ENCODE measurements around the gene OPCML.

OPCML gene

GRCh38 chr11:132691848-132692550 lies 840.3 kb downstream of the OPCML start:
- H3K4me2 ChIP-seq (ENCODE audit: insufficient read depth, low read length, poor library complexity, severe bottlenecking): no peak overlapping the region
- H2BK120ac ChIP-seq (ENCODE audit: low read depth, low read length): no peak overlapping the region
- H2BK5ac ChIP-seq (ENCODE audit: low read length): no peak overlapping the region
- no peak overlapping the region for H3K18ac ChIP-seq (ENCODE audit: low read length)
- H2BK15ac ChIP-seq (ENCODE audit: low read length): no peak overlapping the region
- H3K36me3 ChIP-seq (replicated peaks in 1 of 2; ENCODE audit: control insufficient read depth in 2 of 2, insufficient read depth in 2 of 2, low read length in 2 of 2): no peaks in the 10 kb centered on the region
- H3K9me3 ChIP-seq (replicated peaks in 1 of 2; ENCODE audit: control insufficient read depth in 2 of 2, insufficient read depth in 1 of 2, low read depth in 1 of 2, low read length in 2 of 2): no peaks in the 10 kb centered on the region
- no peak overlapping the region for H3K4ac ChIP-seq (ENCODE audit: low read length)
- H3K27ac ChIP-seq (replicated peaks; ENCODE audit: low read length): no peak overlapping the region
- H4K91ac ChIP-seq (ENCODE audit: low read depth, low read length, poor library complexity): no peak overlapping the region
- no CpG with 5 or more reads among the region's 6 CpGs for WGBS, 2 donors (ENCODE audit: extremely low coverage in 2 of 2, insufficient read length in 2 of 2, insufficient replicate concordance in 1 of 2)
- H2AFZ ChIP-seq (ENCODE audit: low read length): no peak overlapping the region
- no peak overlapping the region for H3K14ac ChIP-seq (ENCODE audit: low read length)
- H3K4me3 ChIP-seq (ENCODE audit: low read length in 2 of 2): no peak overlapping the region
- no peak overlapping the region for H4K8ac ChIP-seq (ENCODE audit: low read depth, low read length)
- no peak for DNase-seq (ENCODE audit: low spot score)
- H3K79me1 ChIP-seq (ENCODE audit: low read depth, low read length): no peaks in the 10 kb centered on the region
- no peak overlapping the region for H2BK12ac ChIP-seq (ENCODE audit: low read length)
- no peaks in the 10 kb centered on the region for H3K4me1 ChIP-seq (ENCODE audit: control insufficient read depth in 2 of 2, insufficient read depth in 1 of 2, low read depth in 1 of 2, low read length in 2 of 2)
- no peak overlapping the region for H3K9ac ChIP-seq (ENCODE audit: low read depth, low read length, poor library complexity)
- H3K27me3 ChIP-seq (ENCODE audit: control insufficient read depth in 3 of 3, insufficient read depth in 3 of 3, low read depth in 1 of 3, low read length in 3 of 3): no peaks in the 10 kb centered on the region
- no peak overlapping the region for H3K23ac ChIP-seq (ENCODE audit: low read depth, low read length, poor library complexity)
- no peak overlapping the region for H2AK5ac ChIP-seq (ENCODE audit: low read depth, low read length)

DNA sequence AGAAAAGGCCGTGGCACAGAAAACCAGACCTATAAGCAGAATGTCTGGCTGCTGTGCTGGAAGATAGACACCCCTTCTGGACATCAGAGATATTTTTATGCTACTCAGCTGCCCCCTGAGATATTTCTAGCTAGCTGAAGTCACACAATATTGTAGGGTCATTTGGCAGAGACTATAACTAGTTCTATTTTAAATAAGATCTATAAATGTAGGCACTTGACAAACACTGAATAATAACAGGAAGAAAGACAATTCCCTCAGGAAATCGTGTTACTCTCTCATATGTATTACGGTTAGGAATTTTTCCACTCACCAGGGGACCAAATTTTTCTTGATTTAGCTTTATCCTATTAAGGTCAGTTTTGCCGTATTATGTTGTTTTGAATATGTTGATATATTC lies 845.4 kb downstream of the OPCML start:
- H4K91ac ChIP-seq (ENCODE audit: low read depth, low read length, poor library complexity): no peak overlapping the region
- H3K27me3 ChIP-seq (ENCODE audit: control insufficient read depth in 3 of 3, insufficient read depth in 3 of 3, low read depth in 1 of 3, low read length in 3 of 3): no peaks in the 10 kb centered on the region
- no peak overlapping the region for H4K8ac ChIP-seq (ENCODE audit: low read depth, low read length)

DNA sequence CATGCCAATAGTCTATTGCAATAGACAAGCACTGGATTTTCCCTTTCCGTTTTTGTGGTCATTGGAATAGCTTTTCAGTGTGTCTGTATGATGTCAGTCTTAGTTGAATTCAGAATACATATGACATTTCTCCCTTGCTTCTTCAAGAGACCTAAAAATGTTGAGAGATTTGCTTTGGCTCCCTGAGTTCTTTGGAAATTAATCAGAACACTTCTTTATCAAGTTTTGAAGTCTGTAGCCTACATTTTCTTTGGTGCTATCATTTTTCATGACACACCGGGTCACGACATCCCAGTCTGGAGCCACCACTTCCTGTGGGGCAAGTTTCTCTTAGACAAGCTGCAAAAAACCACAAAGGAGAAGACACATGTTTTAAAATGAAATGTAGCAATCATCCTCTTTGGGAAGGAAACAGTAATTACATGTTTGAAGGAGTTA lies 847.1 kb downstream of the OPCML start:
- no peak overlapping the region for H3K4ac ChIP-seq (ENCODE audit: low read length)
- H4K8ac ChIP-seq (ENCODE audit: low read depth, low read length): no peak overlapping the region
- no CpG with 5 or more reads among the region's 3 CpGs for WGBS, 2 donors (ENCODE audit: extremely low coverage in 2 of 2, insufficient read length in 2 of 2, insufficient replicate concordance in 1 of 2)
- H2BK12ac ChIP-seq (ENCODE audit: low read length): no peak overlapping the region
- H3K18ac ChIP-seq (ENCODE audit: low read length): no peak overlapping the region
- H2BK15ac ChIP-seq (ENCODE audit: low read length): no peak overlapping the region
- DNase-seq (ENCODE audit: low spot score): no peak
- H3K4me1 ChIP-seq (ENCODE audit: control insufficient read depth in 2 of 2, insufficient read depth in 1 of 2, low read depth in 1 of 2, low read length in 2 of 2): peaks cover 3 to 4% of the 10 kb centered on the region in 2 donors
- H2BK5ac ChIP-seq (ENCODE audit: low read length): no peak overlapping the region
- H2BK120ac ChIP-seq (ENCODE audit: low read depth, low read length): no peak overlapping the region
- H3K36me3 ChIP-seq (replicated peaks in 1 of 2; ENCODE audit: control insufficient read depth in 2 of 2, insufficient read depth in 2 of 2, low read length in 2 of 2): no peaks in the 10 kb centered on the region
- H3K79me1 ChIP-seq (ENCODE audit: low read depth, low read length): no peaks in the 10 kb centered on the region
- H3K14ac ChIP-seq (ENCODE audit: low read length): no peak overlapping the region
- peak overlapping the region; percentile 53 for H2AFZ ChIP-seq (ENCODE audit: low read length)
- H3K27ac ChIP-seq (replicated peaks; ENCODE audit: low read length): no peak overlapping the region
- H3K23ac ChIP-seq (ENCODE audit: low read depth, low read length, poor library complexity): no peak overlapping the region
- H3K9me3 ChIP-seq (replicated peaks in 1 of 2; ENCODE audit: control insufficient read depth in 2 of 2, insufficient read depth in 1 of 2, low read depth in 1 of 2, low read length in 2 of 2): peaks cover 0 to 2% of the 10 kb centered on the region in 2 donors
- H3K9ac ChIP-seq (ENCODE audit: low read depth, low read length, poor library complexity): no peak overlapping the region
- H3K27me3 ChIP-seq (ENCODE audit: control insufficient read depth in 3 of 3, insufficient read depth in 3 of 3, low read depth in 1 of 3, low read length in 3 of 3): no peaks in the 10 kb centered on the region
- H2AK5ac ChIP-seq (ENCODE audit: low read depth, low read length): no peak overlapping the region
- H4K91ac ChIP-seq (ENCODE audit: low read depth, low read length, poor library complexity): no peak overlapping the region
- no peak overlapping the region for H3K4me3 ChIP-seq (ENCODE audit: low read length in 2 of 2)
- H3K4me2 ChIP-seq (ENCODE audit: insufficient read depth, low read length, poor library complexity, severe bottlenecking): no peak overlapping the region

More for the DNA sequence above, 845.4 kb downstream of the OPCML start:
- H3K4me1 ChIP-seq (ENCODE audit: control insufficient read depth in 2 of 2, insufficient read depth in 1 of 2, low read depth in 1 of 2, low read length in 2 of 2): peaks cover 3 to 4% of the 10 kb centered on the region in 2 donors
- H3K27ac ChIP-seq (replicated peaks; ENCODE audit: low read length): no peak overlapping the region
- no CpG with 5 or more reads among the region's 4 CpGs for WGBS, 2 donors (ENCODE audit: extremely low coverage in 2 of 2, insufficient read length in 2 of 2, insufficient replicate concordance in 1 of 2)
- H2BK120ac ChIP-seq (ENCODE audit: low read depth, low read length): no peak overlapping the region
- no peak overlapping the region for H2BK5ac ChIP-seq (ENCODE audit: low read length)
- no peak overlapping the region for H2BK12ac ChIP-seq (ENCODE audit: low read length)
- H3K9ac ChIP-seq (ENCODE audit: low read depth, low read length, poor library complexity): no peak overlapping the region
- H3K23ac ChIP-seq (ENCODE audit: low read depth, low read length, poor library complexity): no peak overlapping the region
- H2AK5ac ChIP-seq (ENCODE audit: low read depth, low read length): no peak overlapping the region
- H3K4me2 ChIP-seq (ENCODE audit: insufficient read depth, low read length, poor library complexity, severe bottlenecking): no peak overlapping the region
- H3K79me1 ChIP-seq (ENCODE audit: low read depth, low read length): no peaks in the 10 kb centered on the region
- no peak overlapping the region for H3K18ac ChIP-seq (ENCODE audit: low read length)
- H3K14ac ChIP-seq (ENCODE audit: low read length): no peak overlapping the region
- H2AFZ ChIP-seq (ENCODE audit: low read length): no peak overlapping the region
- H3K9me3 ChIP-seq (replicated peaks in 1 of 2; ENCODE audit: control insufficient read depth in 2 of 2, insufficient read depth in 1 of 2, low read depth in 1 of 2, low read length in 2 of 2): no peaks in the 10 kb centered on the region
- no peak overlapping the region for H2BK15ac ChIP-seq (ENCODE audit: low read length)
- no peaks in the 10 kb centered on the region for H3K36me3 ChIP-seq (replicated peaks in 1 of 2; ENCODE audit: control insufficient read depth in 2 of 2, insufficient read depth in 2 of 2, low read length in 2 of 2)
- no peak overlapping the region for H3K4ac ChIP-seq (ENCODE audit: low read length)
- DNase-seq (ENCODE audit: low spot score): no peak
- no peak overlapping the region for H3K4me3 ChIP-seq (ENCODE audit: low read length in 2 of 2)

GRCh38 chr11:132683602-132684001 lies 848.7 kb downstream of the OPCML start:
- H2BK120ac ChIP-seq (ENCODE audit: low read depth, low read length): no peak overlapping the region
- H3K27ac ChIP-seq (replicated peaks; ENCODE audit: low read length): no peak overlapping the region
- no peak overlapping the region for H3K14ac ChIP-seq (ENCODE audit: low read length)
- H3K23ac ChIP-seq (ENCODE audit: low read depth, low read length, poor library complexity): no peak overlapping the region
- no peaks in the 10 kb centered on the region for H3K79me1 ChIP-seq (ENCODE audit: low read depth, low read length)
- no peak overlapping the region for H3K4me3 ChIP-seq (ENCODE audit: low read length in 2 of 2)
- no peak overlapping the region for H4K91ac ChIP-seq (ENCODE audit: low read depth, low read length, poor library complexity)
- H3K9ac ChIP-seq (ENCODE audit: low read depth, low read length, poor library complexity): no peak overlapping the region
- H2BK15ac ChIP-seq (ENCODE audit: low read length): no peak overlapping the region
- no peak overlapping the region for H2AFZ ChIP-seq (ENCODE audit: low read length)
- no peak overlapping the region for H3K18ac ChIP-seq (ENCODE audit: low read length)
- H3K27me3 ChIP-seq (ENCODE audit: control insufficient read depth in 3 of 3, insufficient read depth in 3 of 3, low read depth in 1 of 3, low read length in 3 of 3): no peaks in the 10 kb centered on the region
- H3K4me2 ChIP-seq (ENCODE audit: insufficient read depth, low read length, poor library complexity, severe bottlenecking): no peak overlapping the region
- H2BK5ac ChIP-seq (ENCODE audit: low read length): no peak overlapping the region
- no peak overlapping the region for H3K4ac ChIP-seq (ENCODE audit: low read length)
- H3K9me3 ChIP-seq (replicated peaks in 1 of 2; ENCODE audit: control insufficient read depth in 2 of 2, insufficient read depth in 1 of 2, low read depth in 1 of 2, low read length in 2 of 2): peaks cover 0 to 2% of the 10 kb centered on the region in 2 donors
- no peak overlapping the region for H2AK5ac ChIP-seq (ENCODE audit: low read depth, low read length)
- no peak overlapping the region for H2BK12ac ChIP-seq (ENCODE audit: low read length)
- H3K4me1 ChIP-seq (ENCODE audit: control insufficient read depth in 2 of 2, insufficient read depth in 1 of 2, low read depth in 1 of 2, low read length in 2 of 2): peaks cover 3 to 4% of the 10 kb centered on the region in 2 donors
- no peak overlapping the region for H4K8ac ChIP-seq (ENCODE audit: low read depth, low read length)
- DNase-seq (ENCODE audit: low spot score): no peak
- H3K36me3 ChIP-seq (replicated peaks in 1 of 2; ENCODE audit: control insufficient read depth in 2 of 2, insufficient read depth in 2 of 2, low read length in 2 of 2): no peaks in the 10 kb centered on the region
- no CpG with 5 or more reads among the region's 2 CpGs for WGBS, 2 donors (ENCODE audit: extremely low coverage in 2 of 2, insufficient read length in 2 of 2, insufficient replicate concordance in 1 of 2)
